SK-N-SH treated with all-trans-retinoic acid at 6 μM for 48 hours (cell line): ENCODE results near the gene CLN6.
"Not testable (repeated sequence)": the region's sequence is repeated elsewhere in the genome, so short reads cannot be mapped to it uniquely, and the experiment has no call there.

Source experiments
- ATAC-seq: fragments of 200-7000 bp; cut with Tn5 transposase; 3 replicates; pipeline ENCODE4 v1.9.1; 2020; ENCODE audit warnings: mild to moderate bottlenecking, moderate library complexity
- ARNTL ChIP-seq: fragments of 450-650 bp; formaldehyde crosslinking; IDR thresholded peaks from 2 replicates; pipeline ENCODE4 v1.5.0; 2020; ENCODE audit warnings: low read depth, mild to moderate bottlenecking, moderate library complexity, borderline replicate concordance
- BACH2 ChIP-seq: fragments of 250-450 bp; sonication (Bioruptor Pico); IDR thresholded peaks from 2 replicates; pipeline ENCODE4 v1.9.0; 2021; ENCODE audit warnings: mild to moderate bottlenecking, borderline replicate concordance
- CREB5 ChIP-seq: fragments of 250-450 bp; sonication (Bioruptor Pico); IDR thresholded peaks from 2 replicates; pipeline ENCODE4 v1.5.1; 2020; ENCODE audit warnings: low read depth, mild to moderate bottlenecking, moderate library complexity
- ESRRG ChIP-seq: fragments of 250-450 bp; sonication (Bioruptor Pico); IDR thresholded peaks from 2 replicates; pipeline ENCODE4 v1.6.1; 2021; ENCODE audit warnings: mild to moderate bottlenecking
- GLIS3 ChIP-seq: fragments of 250-450 bp; sonication (Bioruptor Pico); IDR thresholded peaks from 2 replicates; pipeline ENCODE4 v1.5.0; 2020; ENCODE audit warnings: mild to moderate bottlenecking, moderate library complexity
- ISL1 ChIP-seq: fragments of 250-450 bp; sonication (Bioruptor Pico); IDR thresholded peaks from 2 replicates; pipeline ENCODE4 v2.1.2; 2022; ENCODE audit warnings: mild to moderate bottlenecking, moderate library complexity
- OSR1 ChIP-seq: fragments of 250-450 bp; sonication (Bioruptor Pico); IDR thresholded peaks from 2 replicates; pipeline ENCODE4 v1.8.0; 2022; ENCODE audit warnings: moderate library complexity, mild to moderate bottlenecking, inconsistent platforms
- PATZ1 ChIP-seq: fragments of 250-450 bp; sonication (Bioruptor Pico); IDR thresholded peaks from 2 replicates; pipeline ENCODE4 v1.8.0; 2020; ENCODE audit warnings: mild to moderate bottlenecking, moderate library complexity, borderline replicate concordance
- POU6F1 ChIP-seq: fragments of 250-450 bp; sonication (Bioruptor Pico); IDR thresholded peaks from 2 replicates; pipeline ENCODE4 v1.8.0; 2021; ENCODE audit warnings: low read depth, mild to moderate bottlenecking, moderate library complexity, borderline replicate concordance
- PPARA ChIP-seq: fragments of 250-450 bp; sonication (Bioruptor Pico); IDR thresholded peaks from 2 replicates; pipeline ENCODE4 v1.5.0; 2020; ENCODE audit warnings: mild to moderate bottlenecking, borderline replicate concordance
- RARB ChIP-seq: fragments of 250-450 bp; sonication (Bioruptor Pico); IDR thresholded peaks from 2 replicates; pipeline ENCODE4 v1.8.0; 2021; ENCODE audit warnings: mild to moderate bottlenecking, moderate library complexity
- TCF4 ChIP-seq: fragments of 250-450 bp; sonication (Bioruptor Pico); IDR thresholded peaks from 2 replicates; pipeline ENCODE4 v1.8.0; 2021; ENCODE audit warnings: mild to moderate bottlenecking, moderate library complexity, borderline replicate concordance
- TOX ChIP-seq: fragments of 250-450 bp; sonication (Bioruptor Pico); IDR thresholded peaks from 2 replicates; pipeline ENCODE4 v1.8.0; 2021; ENCODE audit warnings: mild to moderate bottlenecking, moderate library complexity, borderline replicate concordance
- TSHZ2 ChIP-seq: fragments of 250-450 bp; sonication (Bioruptor Pico); IDR thresholded peaks from 2 replicates; pipeline ENCODE4 v1.5.0; 2020; ENCODE audit warnings: mild to moderate bottlenecking, moderate library complexity
- ZC3H10 ChIP-seq: fragments of 250-450 bp; sonication (Bioruptor Pico); IDR thresholded peaks from 2 replicates; pipeline ENCODE4 v1.5.1; 2021; ENCODE audit warnings: mild to moderate bottlenecking, moderate library complexity
- ZFP3 ChIP-seq: fragments of 250-450 bp; sonication (Bioruptor Pico); IDR thresholded peaks from 2 replicates; pipeline ENCODE4 v1.5.0; 2020; ENCODE audit warnings: mild to moderate bottlenecking, moderate library complexity
- ZFP30 ChIP-seq: fragments of 450-650 bp; formaldehyde crosslinking; IDR thresholded peaks from 2 replicates; pipeline ENCODE4 v1.5.0; 2022; ENCODE audit warnings: mild to moderate bottlenecking, moderate library complexity
- ZNF565 ChIP-seq: fragments of 450-650 bp; formaldehyde crosslinking; conservative IDR thresholded peaks from 2 replicates; pipeline ENCODE4 v1.5.0; 2020; ENCODE audit warnings: low read depth, mild to moderate bottlenecking, moderate library complexity
- ZNF70 ChIP-seq: fragments of 450-650 bp; formaldehyde crosslinking; IDR thresholded peaks from 2 replicates; pipeline ENCODE4 v1.5.0; 2020; ENCODE audit warnings: mild to moderate bottlenecking, moderate library complexity
- ZNF8 ChIP-seq: fragments of 450-650 bp; formaldehyde crosslinking; IDR thresholded peaks from 2 replicates; pipeline ENCODE4 v1.5.0; 2020; ENCODE audit warnings: mild to moderate bottlenecking, moderate library complexity

The CLN6 gene

GRCh38 chr15:68217341-68217740, 12.2 kb downstream of the CLN6 start:
- ATAC-seq = no peak
- TF ChIP-seq PATZ1 (CRISPR knock-in tag) = no peak
- TF ChIP-seq TSHZ2 (CRISPR knock-in tag) = no peak
- TF ChIP-seq ZC3H10 (CRISPR knock-in tag) = no peak
- no peak for TF ChIP-seq ZNF70 (CRISPR knock-in tag)

- ATAC-seq = no peak
- TF ChIP-seq ZFP30 (no peak), ZC3H10 (CRISPR knock-in tag) (no peak), ISL1 (no peak), ZNF8 (CRISPR knock-in tag) (no peak), TSHZ2 (CRISPR knock-in tag) (no peak), BACH2 (CRISPR knock-in tag) (no peak), OSR1 (no peak), ESRRG (no peak), ZNF70 (CRISPR knock-in tag) (no peak), TCF4 (CRISPR knock-in tag) (no peak), POU6F1 (CRISPR knock-in tag) (no peak)
Measured at GRCh38 chr15:68214838-68215254, 14.7 kb downstream of the CLN6 start.

GRCh38 chr15:68213991-68214837, 15.3 kb downstream of the CLN6 start:
- ATAC-seq = no peak

GRCh38 chr15:68213491-68213845, 16.1 kb downstream of the CLN6 start:
- not testable (repeated sequence) for ATAC-seq

More at GRCh38 chr15:68213991-68214837, 15.3 kb downstream of the CLN6 start:
- TF ChIP-seq ZFP3 (CRISPR knock-in tag) = no peak
- TF ChIP-seq ZNF565 (CRISPR knock-in tag) = no peak
- no peak for TF ChIP-seq ARNTL (CRISPR knock-in tag)

GRCh38 chr15:68211656-68212320, 17.7 kb downstream of the CLN6 start:
- ATAC-seq = no peak
- no peak for TF ChIP-seq ZNF8 (CRISPR knock-in tag)
- no peak for TF ChIP-seq ZC3H10 (CRISPR knock-in tag)
- TF ChIP-seq ZNF565 (CRISPR knock-in tag) = no peak
- no peak for TF ChIP-seq GLIS3 (CRISPR knock-in tag)
- TF ChIP-seq CREB5 = no peak
- TF ChIP-seq RARB (CRISPR knock-in tag) = no peak
- no peak for TF ChIP-seq PATZ1 (CRISPR knock-in tag)
- TF ChIP-seq ISL1 = no peak
- TF ChIP-seq ZFP3 (CRISPR knock-in tag) = no peak
- no peak for TF ChIP-seq TOX (CRISPR knock-in tag)
- no peak for TF ChIP-seq PPARA (CRISPR knock-in tag)
- no peak for TF ChIP-seq TCF4 (CRISPR knock-in tag)
- no peak for TF ChIP-seq ZNF70 (CRISPR knock-in tag)
- no peak for TF ChIP-seq ZFP30
